ENCODE data around the gene CSPG4.
"Not testable (repeated sequence)": the region's sequence is repeated elsewhere in the genome, so short reads cannot be mapped to it uniquely, and the experiment has no call there.

GRCh38 chr15:75717001-75717400, 4.4 kb upstream of the CSPG4 start:
- not testable (repeated sequence) for TF ChIP-seq ZNF384 (IDR thresholded peaks at IDR 0.05); TARDBP (IDR thresholded peaks at IDR 0.05); SUZ12 (IDR thresholded peaks at IDR 0.05); FOXM1 (IDR thresholded peaks at IDR 0.05; ENCODE audit: borderline replicate concordance); L3MBTL2 (conservative IDR thresholded peaks at IDR 0.05); CTBP1 (IDR thresholded peaks at IDR 0.05; ENCODE audit: borderline replicate concordance); PKNOX1 (IDR thresholded peaks at IDR 0.05); SP1 (IDR thresholded peaks at IDR 0.05); FOXK2 (IDR thresholded peaks at IDR 0.05); ELF4 (IDR thresholded peaks at IDR 0.05); HDGF (IDR thresholded peaks at IDR 0.05; ENCODE audit: borderline replicate concordance); ARNT (IDR thresholded peaks at IDR 0.05); FOXA1 (IDR thresholded peaks at IDR 0.05); BHLHE40 (IDR thresholded peaks at IDR 0.05; ENCODE audit: borderline replicate concordance)

All from HEK293T (cell line).